Stimulated activated CD4-positive, alpha-beta T cell treated with anti-CD3 and anti-CD28 coated beads, TNF-alpha, amount 100 ng/mL, for 1 hour (primary cell): ENCODE results near the gene UVRAG.

Experiments used
- DNase-seq, 3 donors: peaks; one replicate each; pipeline ENCODE4 v3.0.0-alpha.2; 2020; ENCODE audit warnings: low read depth in 3 of 3, low spot score in 1 of 3

Gene UVRAG

GRCh38 chr11:75802913-75803820 is 11.8 kb upstream of the UVRAG start:
- peak; percentile 15 to 47 (median 44) for DNase-seq

- no peak for DNase-seq
These were observed 5.9 kb upstream of the UVRAG start for GRCh38 chr11:75809111-75809510.

- no peak for DNase-seq
These were observed 5.0 kb upstream of the UVRAG start for GRCh38 chr11:75809991-75810390.

- no peak for DNase-seq
These were observed 4.2 kb upstream of the UVRAG start for GRCh38 chr11:75810637-75811390.

GRCh38 chr11:75811485-75811884 is 3.5 kb upstream of the UVRAG start:
- DNase-seq: no peak

- DNase-seq: no peak
These were observed 2.4 kb upstream of the UVRAG start for GRCh38 chr11:75812542-75813040.

- DNase-seq: no peak
These were observed 1.9 kb upstream of the UVRAG start for GRCh38 chr11:75813124-75813523.

- DNase-seq: no peak
These were observed 1.4 kb upstream of the UVRAG start for GRCh38 chr11:75813622-75814039.

- no peak for DNase-seq
These were observed 690 bp upstream of the UVRAG start for GRCh38 chr11:75814363-75814676.

GRCh38 chr11:75815345-75816168 is 547 bp downstream of the UVRAG start:
- peak; percentile 4 to 23 (median 17) for DNase-seq

- DNase-seq: no peak
These were observed 1.7 kb downstream of the UVRAG start for GRCh38 chr11:75816561-75817239.

GRCh38 chr11:75820645-75821044 is 5.6 kb downstream of the UVRAG start:
- no peak for DNase-seq

- DNase-seq: no peak
These were observed 6.2 kb downstream of the UVRAG start for GRCh38 chr11:75821202-75821601.

- no peak for DNase-seq
These were observed 7.5 kb downstream of the UVRAG start for GRCh38 chr11:75822541-75822940.

- DNase-seq: no peak
These were observed 8.4 kb downstream of the UVRAG start for GRCh38 chr11:75823415-75823814.

GRCh38 chr11:75823946-75824345 is 8.9 kb downstream of the UVRAG start:
- DNase-seq: no peak

GRCh38 chr11:75826461-75827230 is 11.6 kb downstream of the UVRAG start:
- DNase-seq: no peak

- no peak for DNase-seq
These were observed 12.6 kb downstream of the UVRAG start for GRCh38 chr11:75827562-75827961.

GRCh38 chr11:75831915-75832502 is 17.0 kb downstream of the UVRAG start:
- no peak for DNase-seq

GRCh38 chr11:75834728-75835127 is 19.7 kb downstream of the UVRAG start:
- no peak for DNase-seq
